Activated CD4-positive, alpha-beta T cell treated with anti-CD3 and anti-CD28 coated beads, Interleukin-2, amount 10 ng/mL, durations not matched to agents 7 days and 5 days (primary cell): ENCODE results near the gene ZCRB1. TPM values are rescaled to one million over a fixed set of nuclear protein-coding genes. Genes with fewer than 3 reads are reported as not detected.

ENCODE experiments used
- CTCF ChIA-PET: fragments of 350-600 bp; sonication (Branson Sonifier 250); formaldehyde crosslinking; loops from one replicate; lab custom pipeline; 2021; ENCODE audit warnings: antibody characterized with exemption; lab: Charles Lee
- POLR2A ChIA-PET: fragments of 350-600 bp; sonication (Branson Sonifier 250); formaldehyde crosslinking; loops from one replicate; lab custom pipeline; 2021; ENCODE audit warnings: antibody characterized with exemption; lab: Charles Lee
- DNase-seq: peaks from one replicate; pipeline ENCODE4 v3.0.0-alpha.2; 2020
- H3K27ac Mint-ChIP-seq: one replicate; pipeline ENCODE4 v1.8.0; 2021; ENCODE audit warnings: mild to moderate bottlenecking, moderate library complexity, mixed read lengths
- H3K27me3 Mint-ChIP-seq: one replicate; pipeline ENCODE4 v1.8.0; 2021; ENCODE audit warnings: mixed read lengths
- H3K36me3 Mint-ChIP-seq: one replicate; pipeline ENCODE4 v1.8.0; 2021; ENCODE audit warnings: low read depth, mixed read lengths
- H3K4me1 Mint-ChIP-seq: one replicate; pipeline ENCODE4 v1.8.0; 2021; ENCODE audit warnings: mixed read lengths
- H3K4me3 Mint-ChIP-seq: one replicate; pipeline ENCODE4 v1.8.0; 2021; ENCODE audit warnings: mild to moderate bottlenecking, moderate library complexity, mixed read lengths
- H3K9me3 Mint-ChIP-seq: one replicate; pipeline ENCODE4 v1.8.0; 2021; ENCODE audit warnings: mixed read lengths
- total RNA-seq, 2 experiments: library from RNA; stranded (reverse); gene quantifications; one replicate each; pipeline ENCODE4 v1.2.3, GENCODE V29; 2021

Gene ZCRB1
- total RNA-seq, 2 experiments from 2014 or later: 43.4 to 52.7 TPM

DNA sequence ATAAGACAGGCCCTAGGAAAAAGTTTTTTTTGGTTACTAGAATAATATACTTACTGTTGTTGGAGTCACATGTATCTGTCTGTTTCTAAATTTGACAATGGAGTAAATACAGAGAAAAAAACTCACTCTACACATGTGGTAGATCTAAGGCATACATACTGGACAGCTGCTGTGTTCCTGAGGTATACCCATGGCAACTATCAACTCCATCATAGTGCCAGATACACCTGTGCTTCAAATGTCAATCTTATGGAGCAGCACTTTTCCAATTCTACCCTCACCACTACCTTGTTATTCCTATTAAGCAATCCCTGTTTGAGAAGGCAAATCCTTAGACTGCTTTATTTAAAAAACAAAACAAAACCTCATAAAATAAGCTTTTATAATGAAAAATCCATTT, 3.3 kb downstream of the ZCRB1 start:
- Mint-ChIP-seq H3K9me3 (no peaks in the 10 kb centered on the region), H3K36me3 (peaks cover 20% of the 10 kb centered on the region), H3K27ac (no peak overlapping the region), H3K27me3 (no peaks in the 10 kb centered on the region), H3K4me3 (no peak overlapping the region), H3K4me1 (peaks cover 23% of the 10 kb centered on the region)
- CTCF ChIA-PET: interaction anchor here (1.1 kb wide), 1 partner anchor 14 kb away, joined by 4 read pairs; no protein-coding TSS in a partner anchor
- DNase-seq: no peak
- POLR2A ChIA-PET: no interaction called here

- Mint-ChIP-seq H3K27me3 (no peaks in the 10 kb centered on the region), H3K9me3 (no peaks in the 10 kb centered on the region), H3K27ac (no peak overlapping the region), H3K4me1 (peaks cover 14% of the 10 kb centered on the region), H3K4me3 (no peak overlapping the region), H3K36me3 (peaks cover 19% of the 10 kb centered on the region)
- ChIA-PET POLR2A (no interaction called here), CTCF (interaction anchor here (1.1 kb wide), 1 partner anchor 11 kb away, joined by 3 read pairs; no protein-coding TSS in a partner anchor)
- no peak for DNase-seq
Observed at GRCh38 chr12:42320796-42321195, 5.1 kb downstream of the ZCRB1 start.

DNA sequence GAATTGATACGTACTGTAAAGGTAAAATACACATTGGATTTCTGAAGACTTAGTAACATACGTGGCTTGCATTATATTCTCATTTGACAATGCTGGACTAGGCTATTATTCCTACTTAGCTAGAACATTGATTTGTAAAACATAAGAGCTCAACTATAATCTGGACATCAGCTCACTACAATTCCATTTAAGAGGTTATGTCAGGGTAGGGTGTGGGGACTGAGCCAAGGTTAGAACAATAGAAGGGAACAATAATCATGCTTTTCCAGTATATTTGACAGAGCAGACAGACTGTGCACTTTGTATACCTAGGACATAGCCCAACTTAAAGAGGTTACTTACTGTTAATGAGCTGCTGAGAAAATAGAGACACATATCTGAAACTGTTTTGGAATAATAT, 10.8 kb downstream of the ZCRB1 start:
- Mint-ChIP-seq H3K36me3 (peaks cover 19% of the 10 kb centered on the region), H3K4me3 (no peak overlapping the region), H3K4me1 (no peaks in the 10 kb centered on the region), H3K27me3 (no peaks in the 10 kb centered on the region), H3K27ac (no peak overlapping the region), H3K9me3 (no peaks in the 10 kb centered on the region)
- DNase-seq: no peak
- ChIA-PET CTCF (no interaction called here), POLR2A (no interaction called here)

GRCh38 chr12:42309996-42310395, 15.9 kb downstream of the ZCRB1 start:
- Mint-ChIP-seq H3K4me1 (no peaks in the 10 kb centered on the region), H3K9me3 (no peaks in the 10 kb centered on the region), H3K27ac (no peak overlapping the region), H3K36me3 (peaks cover 9% of the 10 kb centered on the region), H3K27me3 (no peaks in the 10 kb centered on the region), H3K4me3 (no peak overlapping the region)
- DNase-seq: no peak
- POLR2A ChIA-PET: no interaction called here
- CTCF ChIA-PET: no interaction called here

DNA sequence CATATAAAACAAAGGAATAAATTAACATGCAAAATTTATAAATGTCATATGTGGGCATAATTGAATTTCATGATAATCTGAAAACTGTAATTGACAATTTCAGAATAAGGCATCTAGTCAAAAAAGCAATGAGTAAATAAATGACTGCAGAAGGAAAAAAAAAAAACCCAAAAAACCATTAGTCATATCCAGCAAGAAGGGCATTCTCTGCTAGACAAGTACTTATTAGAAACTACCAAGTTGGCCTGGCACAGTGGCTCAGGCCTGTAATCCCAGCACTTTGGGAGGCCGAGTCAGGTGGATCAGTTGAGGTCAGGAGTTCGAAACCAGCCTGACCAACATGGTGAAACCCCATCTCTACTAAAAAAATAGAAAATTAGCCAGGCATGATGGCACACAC, 17.5 kb downstream of the ZCRB1 start:
- no peak for DNase-seq
- Mint-ChIP-seq H3K27me3 (no peaks in the 10 kb centered on the region), H3K27ac (no peak overlapping the region), H3K36me3 (peaks cover 6% of the 10 kb centered on the region), H3K4me3 (no peak overlapping the region), H3K9me3 (no peaks in the 10 kb centered on the region), H3K4me1 (no peaks in the 10 kb centered on the region)
- ChIA-PET POLR2A (no interaction called here), CTCF (interaction anchor here (0.7 to 1.3 kb wide), 2 partner anchors 12 to 15 kb away, joined by 4 read pairs; no protein-coding TSS in a partner anchor)

- H3K4me1 Mint-ChIP-seq: no peaks in the 10 kb centered on the region
- no peak overlapping the region for H3K27ac Mint-ChIP-seq
- no peaks in the 10 kb centered on the region for H3K9me3 Mint-ChIP-seq
- no peak overlapping the region for H3K4me3 Mint-ChIP-seq
- DNase-seq: no peak
- H3K27me3 Mint-ChIP-seq: no peaks in the 10 kb centered on the region
- CTCF ChIA-PET: no interaction called here
- no peaks in the 10 kb centered on the region for H3K36me3 Mint-ChIP-seq
- POLR2A ChIA-PET: no interaction called here
Observed at GRCh38 chr12:42306297-42306696, 19.6 kb downstream of the ZCRB1 start.

DNA sequence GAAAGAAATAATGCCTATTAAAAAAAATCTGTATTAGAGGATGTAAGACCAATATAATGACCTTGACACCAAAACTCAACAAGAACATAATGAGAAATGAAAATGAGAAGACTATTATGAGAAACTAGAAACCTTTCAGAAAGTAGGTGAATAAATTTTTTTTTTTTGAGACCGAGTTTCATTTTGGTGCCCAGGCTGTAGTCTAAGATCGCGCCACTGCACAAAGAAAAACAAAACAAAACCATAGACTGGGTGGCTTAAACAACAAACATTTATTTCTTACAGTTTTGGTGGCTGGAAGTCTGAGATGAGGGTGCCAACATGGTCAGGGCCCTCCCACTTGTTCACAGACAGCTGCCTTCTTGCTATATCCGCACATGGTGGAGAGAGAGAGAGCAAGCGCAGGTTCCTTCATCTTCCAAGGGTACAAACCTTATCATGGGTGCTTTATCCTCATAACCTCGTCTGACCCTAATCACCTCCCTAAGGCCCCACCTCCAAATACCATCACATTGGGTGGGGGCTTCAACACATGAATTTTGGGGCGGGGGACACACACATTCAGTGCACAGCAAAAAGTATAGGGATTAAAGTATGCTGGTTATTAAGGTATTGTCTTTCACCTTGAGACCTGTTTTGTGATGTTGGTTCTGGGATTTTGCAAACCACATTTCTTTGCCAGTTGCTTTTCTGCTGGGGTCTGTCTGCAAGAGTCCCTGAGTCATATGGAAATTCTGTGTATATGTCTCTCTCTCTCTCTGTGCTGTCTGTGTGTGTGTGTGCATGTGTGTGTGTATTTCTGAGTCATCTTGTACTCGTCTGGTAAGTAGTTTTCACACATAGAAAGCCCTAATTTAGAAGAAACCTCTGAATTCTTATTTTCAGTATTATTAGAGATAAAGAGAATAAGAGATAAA, 26.2 kb downstream of the ZCRB1 start:
- Mint-ChIP-seq H3K4me1 (peaks cover 9% of the 10 kb centered on the region), H3K9me3 (no peaks in the 10 kb centered on the region), H3K27ac (no peak overlapping the region), H3K27me3 (no peaks in the 10 kb centered on the region), H3K36me3 (no peaks in the 10 kb centered on the region), H3K4me3 (peak overlapping the region; percentile 18)
- ChIA-PET CTCF (interaction anchor here (0.6 to 0.7 kb wide), 3 partner anchors 102 to 107 kb away, joined by 3 to 5 read pairs (median 5); no protein-coding TSS in a partner anchor), POLR2A (interaction anchor here (0.7 kb wide), 1 partner anchor 1457 kb away, joined by 11 read pairs; no protein-coding TSS in a partner anchor)
- DNase-seq: peak; percentile 30

- H3K27me3 Mint-ChIP-seq: no peaks in the 10 kb centered on the region
- no peaks in the 10 kb centered on the region for H3K36me3 Mint-ChIP-seq
- no peak for DNase-seq
- no peak overlapping the region for H3K4me3 Mint-ChIP-seq
- peaks cover 9% of the 10 kb centered on the region for H3K4me1 Mint-ChIP-seq
- no peak overlapping the region for H3K27ac Mint-ChIP-seq
- ChIA-PET CTCF (interaction anchor here (0.6 to 0.7 kb wide), 3 partner anchors 102 to 106 kb away, joined by 3 to 5 read pairs (median 5); no protein-coding TSS in a partner anchor), POLR2A (interaction anchor here (0.7 kb wide), 1 partner anchor 1458 kb away, joined by 11 read pairs; no protein-coding TSS in a partner anchor)
- no peaks in the 10 kb centered on the region for H3K9me3 Mint-ChIP-seq
Observed at GRCh38 chr12:42298887-42299286, 27.0 kb downstream of the ZCRB1 start.

GRCh38 chr12:42296503-42297109, 29.3 kb downstream of the ZCRB1 start:
- peaks cover 9% of the 10 kb centered on the region for H3K4me1 Mint-ChIP-seq
- POLR2A ChIA-PET: no interaction called here

DNA sequence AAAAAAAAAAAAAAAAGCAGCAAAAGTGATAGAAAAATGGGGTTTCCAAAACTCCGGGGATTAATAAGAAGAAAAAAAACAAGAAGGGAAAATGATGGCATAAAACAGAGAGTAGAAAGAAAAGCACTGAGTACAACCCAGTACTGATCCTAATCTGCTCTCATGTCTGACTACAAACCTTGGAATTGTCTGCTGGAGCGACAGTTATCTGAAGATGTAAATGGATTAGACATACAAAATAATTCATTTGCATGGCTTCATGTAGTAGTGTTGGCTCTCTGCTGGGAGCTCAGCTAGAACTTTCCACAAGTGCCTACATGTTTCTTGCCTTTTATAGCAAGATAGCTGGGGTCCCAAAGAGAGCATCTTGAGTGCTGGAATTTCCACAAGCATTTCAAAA, 34.2 kb downstream of the ZCRB1 start:
- no peak for DNase-seq
- Mint-ChIP-seq H3K4me3 (no peak overlapping the region), H3K27me3 (peaks cover 2% of the 10 kb centered on the region), H3K27ac (no peak overlapping the region), H3K36me3 (no peaks in the 10 kb centered on the region), H3K9me3 (no peaks in the 10 kb centered on the region), H3K4me1 (no peaks in the 10 kb centered on the region)
- ChIA-PET POLR2A (no interaction called here), CTCF (no interaction called here)

More at GRCh38 chr12:42296503-42297109, 29.3 kb downstream of the ZCRB1 start:
- Mint-ChIP-seq H3K36me3 (no peaks in the 10 kb centered on the region), H3K9me3 (no peaks in the 10 kb centered on the region), H3K4me3 (no peak overlapping the region), H3K27me3 (no peaks in the 10 kb centered on the region), H3K27ac (no peak overlapping the region)
- CTCF ChIA-PET: interaction anchor here (1.2 kb wide), 1 partner anchor 11 kb away, joined by 4 read pairs; no protein-coding TSS in a partner anchor
- peak; percentile 21 for DNase-seq

- Mint-ChIP-seq H3K4me1 (peaks cover 7% of the 10 kb centered on the region), H3K27me3 (peaks cover 2% of the 10 kb centered on the region), H3K36me3 (no peaks in the 10 kb centered on the region), H3K27ac (no peak overlapping the region), H3K9me3 (no peaks in the 10 kb centered on the region), H3K4me3 (no peak overlapping the region)
- no peak for DNase-seq
- ChIA-PET POLR2A (no interaction called here), CTCF (no interaction called here)
Observed at GRCh38 chr12:42288544-42288943, 37.4 kb downstream of the ZCRB1 start.

- H3K36me3 Mint-ChIP-seq: no peaks in the 10 kb centered on the region
- DNase-seq: no peak
- H3K9me3 Mint-ChIP-seq: no peaks in the 10 kb centered on the region
- peaks cover 7% of the 10 kb centered on the region for H3K4me1 Mint-ChIP-seq
- no peak overlapping the region for H3K27ac Mint-ChIP-seq
- ChIA-PET POLR2A (no interaction called here), CTCF (no interaction called here)
- H3K4me3 Mint-ChIP-seq: no peak overlapping the region
- H3K27me3 Mint-ChIP-seq: peaks cover 4% of the 10 kb centered on the region
Observed at GRCh38 chr12:42286741-42287140, 39.2 kb downstream of the ZCRB1 start.

- Mint-ChIP-seq H3K27ac (no peak overlapping the region), H3K36me3 (no peaks in the 10 kb centered on the region), H3K4me1 (peaks cover 7% of the 10 kb centered on the region), H3K4me3 (no peak overlapping the region), H3K27me3 (peaks cover 4% of the 10 kb centered on the region), H3K9me3 (no peaks in the 10 kb centered on the region)
- POLR2A ChIA-PET: no interaction called here
- no peak for DNase-seq
- CTCF ChIA-PET: interaction anchor here (0.6 kb wide), 3 partner anchors 8 to 197 kb away, joined by 3 to 4 read pairs (median 3); no protein-coding TSS in a partner anchor
Observed at GRCh38 chr12:42285431-42285830, 40.5 kb downstream of the ZCRB1 start.
